K562 (cell line): Measurements from ENCODE around the gene AKAP13.

Experiments used
- CBFA2T2 ChIP-seq: fragments of 450-650 bp; conservative IDR thresholded peaks from 2 replicates; pipeline ENCODE4 v1.6.1; 2017; ENCODE audit warnings: mild to moderate bottlenecking
- CTCF ChIP-seq, 3 experiments: IDR thresholded peaks in 2 of 3; conservative IDR thresholded peaks in 1 of 3; 2 replicates each; pipeline ENCODE4 v1.5.1; 2011 to 2012; ENCODE audit warnings: low read length in 3 of 3, mild to moderate bottlenecking in 3 of 3, control low read depth in 2 of 3, improper control_type of control experiment in 1 of 3, inconsistent platforms in 1 of 3, low read depth in 1 of 3, mixed read lengths in 1 of 3, moderate library complexity in 1 of 3; ENCODE audit not compliant: insufficient read depth in 2 of 3
- EZH2 ChIP-seq: IDR thresholded peaks from 2 replicates; pipeline ENCODE4 v1.6.1; 2012; ENCODE audit warnings: low read depth, mild to moderate bottlenecking, inconsistent platforms, low read length, borderline replicate concordance
- HMBOX1 ChIP-seq: sonication (generic); IDR thresholded peaks from 2 replicates; pipeline ENCODE4 v1.6.1; 2016
- LEF1 ChIP-seq: fragments of 450-650 bp; IDR thresholded peaks from 2 replicates; pipeline ENCODE4 v1.6.1; 2016; ENCODE audit warnings: mild to moderate bottlenecking
- MAFF ChIP-seq: IDR thresholded peaks from 2 replicates; pipeline ENCODE4 v1.6.1; 2012; ENCODE audit warnings: low read length, improper control_type of control experiment
- MEIS2 ChIP-seq: fragments of 450-650 bp; IDR thresholded peaks from 2 replicates; pipeline ENCODE4 v1.6.1; 2014; ENCODE audit warnings: mild to moderate bottlenecking; ENCODE audit not compliant: partially characterized antibody
- RAD21 ChIP-seq, 2 experiments: fragments of 250-450 bp in 1 of 2; fragments of 450-650 bp in 1 of 2; sonication (Bioruptor Pico) in 1 of 2; formaldehyde crosslinking in 1 of 2; IDR thresholded peaks in 1 of 2; conservative IDR thresholded peaks in 1 of 2; 2 replicates each; pipeline versions ENCODE4 v1.4.0 to v1.8.0; 2020 to 2022; ENCODE audit warnings: mild to moderate bottlenecking in 2 of 2, moderate library complexity in 1 of 2
- SPI1 ChIP-seq: IDR thresholded peaks from 2 replicates; pipeline ENCODE4 v1.6.1; 2011; ENCODE audit warnings: low read depth, low read length, control low read depth, borderline replicate concordance
- SREBF2 ChIP-seq: sonication (generic); formaldehyde crosslinking; IDR thresholded peaks from 2 replicates; pipeline ENCODE4 v1.4.0; 2020; ENCODE audit warnings: mild to moderate bottlenecking, missing genetic modification reagents
- TAF1 ChIP-seq: IDR thresholded peaks from 2 replicates; pipeline ENCODE4 v1.6.1; 2011; ENCODE audit warnings: mild to moderate bottlenecking, low read length, moderate library complexity; ENCODE audit not compliant: insufficient read depth, control insufficient read depth, severe bottlenecking; ENCODE audit errors: extremely low read depth

GRCh38 chr15:85761635-85762034, 381.2 kb downstream of the AKAP13 start:
- TF ChIP-seq SPI1: no peak
- TF ChIP-seq CTCF (IDR thresholded peaks at IDR 0.05 in 2 of 3, conservative IDR thresholded peaks at IDR 0.05 in 1 of 3; ENCODE audit: insufficient read depth in 2 of 3, low read depth in 1 of 3, low read length in 3 of 3): no peak
- TF ChIP-seq SREBF2 (CRISPR knock-in tag): no peak
- no peak for TF ChIP-seq EZH2
- TF ChIP-seq RAD21 (CRISPR knock-in tag; conservative IDR thresholded peaks at IDR 0.05 in 1 of 2, IDR thresholded peaks at IDR 0.05 in 1 of 2): no peak
- TF ChIP-seq HMBOX1: no peak
- TF ChIP-seq LEF1: no peak
- no peak for TF ChIP-seq TAF1
- no peak for TF ChIP-seq MEIS2
- TF ChIP-seq CBFA2T2: no peak
- no peak for TF ChIP-seq MAFF
